ENCODE measurements around the gene CHD3. TPM values are rescaled to one million over a fixed set of nuclear protein-coding genes. Genes with fewer than 3 reads are reported as not detected.

Gene CHD3
- total and polyA plus RNA-seq, 10 of the 15 experiments (the other 5 are each of a cell fraction or from before 2014, with no cell fraction given) = 1.4 to 86.8 (median 39.1) TPM

DNA sequence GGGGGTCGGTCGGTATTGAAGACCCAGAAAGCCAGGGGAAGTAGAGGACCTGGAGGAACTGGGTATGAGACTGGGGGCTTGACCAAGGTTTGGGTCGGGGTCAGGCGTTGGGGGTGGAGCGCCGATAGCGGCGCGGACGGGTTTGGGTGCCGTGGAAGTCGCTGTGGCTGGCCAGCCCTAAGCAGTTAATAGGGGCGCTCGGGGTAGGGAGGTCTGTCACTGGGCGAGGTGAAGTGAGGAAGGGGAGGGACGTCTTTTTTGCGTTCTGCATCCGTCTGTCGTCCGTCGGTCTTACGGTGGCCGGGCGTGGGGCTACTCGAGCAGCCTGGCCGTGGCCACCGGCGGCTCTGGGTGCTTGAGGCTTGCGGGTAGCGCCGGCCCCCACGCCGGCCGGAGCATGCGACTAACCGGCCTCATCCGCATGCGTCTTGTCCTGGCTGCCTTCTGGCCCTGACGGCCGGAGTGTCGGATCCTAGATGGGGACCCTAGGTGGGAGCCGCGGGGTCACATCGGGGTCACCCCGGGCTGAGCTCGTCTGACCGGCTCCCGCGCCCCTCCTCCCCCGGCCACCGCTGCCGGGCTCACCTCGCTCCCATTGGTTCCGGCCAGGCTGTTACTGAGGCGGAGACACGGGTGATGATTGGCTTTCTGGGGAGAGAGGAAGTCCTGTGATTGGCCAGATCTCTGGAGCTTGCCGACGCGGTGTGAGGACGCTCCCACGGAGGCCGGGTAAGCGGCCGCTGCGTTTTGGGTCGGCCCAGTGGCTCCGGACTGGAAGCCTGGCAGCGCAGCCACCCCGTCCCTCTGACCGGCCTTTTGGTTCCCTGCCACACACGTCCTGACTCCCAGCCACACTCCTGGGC is 44.1 kb upstream of the CHD3 start:
- intact Hi-C loops (cut with micrococcal nuclease; ENCODE audit: unreplicated experiment) = loop anchor here (1.0 kb wide), 1 partner anchor 9 kb away; no protein-coding TSS in a partner anchor
- Histone ChIP-seq H3K79me2 (ENCODE audit: control insufficient read depth, insufficient read depth, low read length) (peaks cover 41% of the 10 kb centered on the region), H3K36me3 (ENCODE audit: control insufficient read depth in 2 of 2, insufficient read depth in 2 of 2, low read length in 1 of 2) (peaks cover 5 to 17% of the 10 kb centered on the region in 2 experiments; a peak in 3 of 4 replicates), H3K9ac (ENCODE audit: control insufficient read depth, insufficient read depth, low read length) (peak overlapping the region; percentile 96), H4K20me1 (ENCODE audit: control insufficient read depth, insufficient read depth) (no peaks in the 10 kb centered on the region; the same call in 1 of the 2 replicates), H3K27me3 (replicated peaks in 1 of 2; ENCODE audit: control insufficient read depth in 2 of 2, insufficient read depth in 2 of 2, low read length in 1 of 2) (no peaks in the 10 kb centered on the region), H3K27ac (ENCODE audit: control insufficient read depth, insufficient read depth) (peak overlapping the region; percentile 95), H3K4me3 (peak overlapping the region; percentile 92), H2AFZ (ENCODE audit: control insufficient read depth, low read depth, low read length) (peak overlapping the region; percentile 51), H3K4me1 (ENCODE audit: control insufficient read depth, insufficient read depth, low read length) (peaks cover 26% of the 10 kb centered on the region), H3K4me2 (ENCODE audit: control insufficient read depth, insufficient read depth) (peak overlapping the region; percentile 100), H3K9me3 (replicated peaks; ENCODE audit: control insufficient read depth, insufficient read depth, low read length) (no peaks in the 10 kb centered on the region)
- RAD21 ChIA-PET (ENCODE audit: unreplicated experiment) = interaction anchor here (0.6 to 3.7 kb wide), 11 partner anchors 10 to 145 kb away, joined by 3 to 36 read pairs (median 4); partner anchors contain the start of genes KDM6B and NAA38
- SMC1A ChIA-PET (ENCODE audit: uncharacterized antibody, unreplicated experiment) = interaction anchor here (0.7 to 1.8 kb wide), 6 partner anchors 10 to 275 kb away, joined by 3 to 22 read pairs (median 4); partner anchors contain the start of gene KDM6B
- POLR2A ChIA-PET = interaction anchor here (0.8 to 4.1 kb wide), 8 partner anchors 10 to 159 kb away, joined by 3 to 49 read pairs (median 3); partner anchors contain the start of genes CYB5D1, KDM6B and NAA38
- peak; percentile 68 for DNase-seq (ENCODE audit: low read depth, low spot score)
- TSS peak; percentile 73 for BruUV-seq (replicated peaks)
- CTCF ChIA-PET = interaction anchor here (0.6 to 5.7 kb wide), 11 partner anchors 10 to 274 kb away, joined by 3 to 57 read pairs (median 5); partner anchors contain the start of genes CYB5D1, KDM6B, NAA38 and TP53
- peak; percentile 73 for ATAC-seq
- WGBS (ENCODE audit: insufficient coverage, insufficient replicate concordance, low lambda C conversion rate, missing lambda C conversion rate) = 1% methylated on average over 63 of the region's 71 CpGs
- peak; percentile 95 for FAIRE-seq
- in situ Hi-C loops (cut with MboI) = no loop called here
- TF ChIP-seq DPF2 (IDR thresholded peaks at IDR 0.05) = peak; percentile 72; the same call in 1 of the 2 replicates
- TF ChIP-seq MYC (IDR thresholded peaks at IDR 0.05; ENCODE audit: insufficient read depth, insufficient read length, insufficient replicate concordance, low read length, severe bottlenecking) = no peak
- TF ChIP-seq EP300 (IDR thresholded peaks at IDR 0.05; ENCODE audit: borderline replicate concordance in 1 of 2, control insufficient read depth in 1 of 2, low read depth in 2 of 2, low read length in 2 of 2) = peak; percentile 14 to 21; a peak in 1 of 4 replicates
- peak; percentile 93 for TF ChIP-seq RFX5 (IDR thresholded peaks at IDR 0.05; ENCODE audit: low read depth, low read length)
- TF ChIP-seq KLF5 (IDR thresholded peaks at IDR 0.05; ENCODE audit: partially characterized antibody) = peak; percentile 77
- TF ChIP-seq SIX5 (IDR thresholded peaks at IDR 0.05; ENCODE audit: low read depth, low read length, severe bottlenecking) = peak; percentile 12
- peak; percentile 95 for TF ChIP-seq NFYB (IDR thresholded peaks at IDR 0.05; ENCODE audit: insufficient read depth, low read depth, low read length)
- TF ChIP-seq, protein P1, sequence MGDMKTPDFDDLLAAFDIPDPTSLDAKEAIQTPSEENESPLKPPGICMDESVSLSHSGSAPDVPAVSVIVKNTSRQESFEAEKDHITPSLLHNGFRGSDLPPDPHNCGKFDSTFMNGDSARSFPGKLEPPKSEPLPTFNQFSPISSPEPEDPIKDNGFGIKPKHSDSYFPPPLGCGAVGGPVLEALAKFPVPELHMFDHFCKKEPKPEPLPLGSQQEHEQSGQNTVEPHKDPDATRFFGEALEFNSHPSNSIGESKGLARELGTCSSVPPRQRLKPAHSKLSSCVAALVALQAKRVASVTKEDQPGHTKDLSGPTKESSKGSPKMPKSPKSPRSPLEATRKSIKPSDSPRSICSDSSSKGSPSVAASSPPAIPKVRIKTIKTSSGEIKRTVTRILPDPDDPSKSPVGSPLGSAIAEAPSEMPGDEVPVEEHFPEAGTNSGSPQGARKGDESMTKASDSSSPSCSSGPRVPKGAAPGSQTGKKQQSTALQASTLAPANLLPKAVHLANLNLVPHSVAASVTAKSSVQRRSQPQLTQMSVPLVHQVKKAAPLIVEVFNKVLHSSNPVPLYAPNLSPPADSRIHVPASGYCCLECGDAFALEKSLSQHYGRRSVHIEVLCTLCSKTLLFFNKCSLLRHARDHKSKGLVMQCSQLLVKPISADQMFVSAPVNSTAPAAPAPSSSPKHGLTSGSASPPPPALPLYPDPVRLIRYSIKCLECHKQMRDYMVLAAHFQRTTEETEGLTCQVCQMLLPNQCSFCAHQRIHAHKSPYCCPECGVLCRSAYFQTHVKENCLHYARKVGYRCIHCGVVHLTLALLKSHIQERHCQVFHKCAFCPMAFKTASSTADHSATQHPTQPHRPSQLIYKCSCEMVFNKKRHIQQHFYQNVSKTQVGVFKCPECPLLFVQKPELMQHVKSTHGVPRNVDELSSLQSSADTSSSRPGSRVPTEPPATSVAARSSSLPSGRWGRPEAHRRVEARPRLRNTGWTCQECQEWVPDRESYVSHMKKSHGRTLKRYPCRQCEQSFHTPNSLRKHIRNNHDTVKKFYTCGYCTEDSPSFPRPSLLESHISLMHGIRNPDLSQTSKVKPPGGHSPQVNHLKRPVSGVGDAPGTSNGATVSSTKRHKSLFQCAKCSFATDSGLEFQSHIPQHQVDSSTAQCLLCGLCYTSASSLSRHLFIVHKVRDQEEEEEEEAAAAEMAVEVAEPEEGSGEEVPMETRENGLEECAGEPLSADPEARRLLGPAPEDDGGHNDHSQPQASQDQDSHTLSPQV (IDR thresholded peaks at IDR 0.05) = no peak
- TF ChIP-seq CHD2 (IDR thresholded peaks at IDR 0.05; ENCODE audit: borderline replicate concordance, low read depth, low read length) = peak; percentile 89
- TF ChIP-seq, protein P2, sequence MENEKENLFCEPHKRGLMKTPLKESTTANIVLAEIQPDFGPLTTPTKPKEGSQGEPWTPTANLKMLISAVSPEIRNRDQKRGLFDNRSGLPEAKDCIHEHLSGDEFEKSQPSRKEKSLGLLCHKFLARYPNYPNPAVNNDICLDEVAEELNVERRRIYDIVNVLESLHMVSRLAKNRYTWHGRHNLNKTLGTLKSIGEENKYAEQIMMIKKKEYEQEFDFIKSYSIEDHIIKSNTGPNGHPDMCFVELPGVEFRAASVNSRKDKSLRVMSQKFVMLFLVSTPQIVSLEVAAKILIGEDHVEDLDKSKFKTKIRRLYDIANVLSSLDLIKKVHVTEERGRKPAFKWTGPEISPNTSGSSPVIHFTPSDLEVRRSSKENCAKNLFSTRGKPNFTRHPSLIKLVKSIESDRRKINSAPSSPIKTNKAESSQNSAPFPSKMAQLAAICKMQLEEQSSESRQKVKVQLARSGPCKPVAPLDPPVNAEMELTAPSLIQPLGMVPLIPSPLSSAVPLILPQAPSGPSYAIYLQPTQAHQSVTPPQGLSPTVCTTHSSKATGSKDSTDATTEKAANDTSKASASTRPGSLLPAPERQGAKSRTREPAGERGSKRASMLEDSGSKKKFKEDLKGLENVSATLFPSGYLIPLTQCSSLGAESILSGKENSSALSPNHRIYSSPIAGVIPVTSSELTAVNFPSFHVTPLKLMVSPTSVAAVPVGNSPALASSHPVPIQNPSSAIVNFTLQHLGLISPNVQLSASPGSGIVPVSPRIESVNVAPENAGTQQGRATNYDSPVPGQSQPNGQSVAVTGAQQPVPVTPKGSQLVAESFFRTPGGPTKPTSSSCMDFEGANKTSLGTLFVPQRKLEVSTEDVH (IDR thresholded peaks at IDR 0.05; ENCODE audit: low read depth, partially characterized antibody) = peak; percentile 1
- peak; percentile 74 for TF ChIP-seq FOXK2 (IDR thresholded peaks at IDR 0.05)
- TF ChIP-seq SREBF1 (IDR thresholded peaks at IDR 0.05; ENCODE audit: low read length) = 0 out of 2 replicates have a peak, but pooled peaks have one; percentile 17
- peak in 1 of 2 experiments; percentile 53; a peak in 1 of 4 replicates for TF ChIP-seq BHLHE40 (IDR thresholded peaks at IDR 0.05; ENCODE audit: borderline replicate concordance in 1 of 2, low read depth in 2 of 2, low read length in 1 of 2)
- no peak for TF ChIP-seq JUNB (IDR thresholded peaks at IDR 0.05)

Data from GM12878 (cell line).